MCF 10A (cell line): ENCODE results near the gene PTTG1IP. TPM values are rescaled to one million over a fixed set of nuclear protein-coding genes. Genes with fewer than 3 reads are reported as not detected.
A peak's percentile ranks its signal among the peaks of the same experiment; 100 is the strongest.

ENCODE experiments used
- BruUV-seq: library from RNA; stranded (reverse); fragments of 400-500 nt; replicated peaks from 2 replicates; lab custom pipeline; 2021; lab: Mats Ljungman, UMichigan
- CTCF ChIA-PET: fragments of 300-600 bp; sonication (Branson Sonifier 250); formaldehyde crosslinking; extraction: SDS; loops from one replicate; lab custom pipeline; 2021; ENCODE audit warnings: antibody characterized with exemption, inconsistent platforms; lab: Yijun Ruan, JAX
- POLR2A ChIA-PET: fragments of 300-600, 350-650 bp; sonication (Branson Sonifier 250); formaldehyde crosslinking; extraction: SDS; loops from one replicate; lab custom pipeline; 2020; ENCODE audit warnings: antibody characterized with exemption, inconsistent platforms; lab: Yijun Ruan, JAX
- DNase-seq: peaks from one replicate; pipeline ENCODE4 v3.0.0-alpha.2; 2018; ENCODE audit not compliant: unreplicated experiment
- H3K27ac Mint-ChIP-seq: one replicate; pipeline ENCODE4 v1.8.0; 2022; ENCODE audit warnings: mild to moderate bottlenecking, low read depth, mixed read lengths; ENCODE audit not compliant: unreplicated experiment
- H3K27me3 Mint-ChIP-seq: one replicate; pipeline ENCODE4 v1.8.0; 2022; ENCODE audit warnings: mixed read lengths; ENCODE audit not compliant: insufficient read depth, unreplicated experiment
- H3K36me3 Mint-ChIP-seq: one replicate; pipeline ENCODE4 v1.8.0; 2022; ENCODE audit warnings: mild to moderate bottlenecking, moderate library complexity, mixed read lengths; ENCODE audit not compliant: insufficient read depth, unreplicated experiment
- H3K4me1 Mint-ChIP-seq: one replicate; pipeline ENCODE4 v1.8.0; 2022; ENCODE audit warnings: mixed read lengths; ENCODE audit not compliant: insufficient read depth, unreplicated experiment
- H3K4me3 Mint-ChIP-seq: one replicate; pipeline ENCODE4 v1.8.0; 2022; ENCODE audit warnings: mild to moderate bottlenecking, moderate library complexity, mixed read lengths; ENCODE audit not compliant: unreplicated experiment
- H3K9me3 Mint-ChIP-seq: one replicate; pipeline ENCODE4 v1.8.0; 2022; ENCODE audit warnings: mixed read lengths; ENCODE audit not compliant: unreplicated experiment
- CTCF ChIP-seq: fragments of 200-600 bp; IDR thresholded peaks from one replicate; pipeline ENCODE4 v1.8.0; 2022; ENCODE audit warnings: antibody characterized with exemption, mild to moderate bottlenecking; ENCODE audit not compliant: unreplicated experiment
- intact Hi-C: fragments of 100-400 bp; cut with micrococcal nuclease; formaldehyde crosslinking; loops from 2 replicates; pipeline ENCODE4 v1.14.1; 2022
- total RNA-seq: library from RNA; stranded (reverse); gene quantifications from 2 replicates; pipeline ENCODE4 v1.2.3, GENCODE V29; 2022

Gene PTTG1IP
- total RNA-seq, 1 experiment from 2014 or later, result 338 TPM

GRCh38 chr21:44867999-44868700 lies 5.3 kb downstream of the PTTG1IP start:
- Mint-ChIP-seq H3K27ac (peak overlapping the region; percentile 89), H3K4me1 (peaks cover 48% of the 10 kb centered on the region), H3K36me3 (peaks cover 57% of the 10 kb centered on the region), H3K9me3 (no peaks in the 10 kb centered on the region), H3K4me3 (no peak overlapping the region), H3K27me3 (no peaks in the 10 kb centered on the region)
- ChIA-PET POLR2A (interaction anchor here (0.6 to 1.0 kb wide), 2 partner anchors 9 to 42 kb away, joined by 3 to 4 read pairs; no protein-coding TSS in a partner anchor), CTCF (interaction anchor here (0.6 to 1.6 kb wide), 2 partner anchors 11 to 67 kb away, joined by 3 to 5 read pairs; no protein-coding TSS in a partner anchor)
- no TSS peak for BruUV-seq
- no peak for DNase-seq
- intact Hi-C loops, result no loop called here
- TF ChIP-seq CTCF, result no peak

GRCh38 chr21:44867464-44867863 lies 6.0 kb downstream of the PTTG1IP start:
- BruUV-seq, result no TSS peak
- Mint-ChIP-seq H3K9me3 (no peaks in the 10 kb centered on the region), H3K36me3 (peaks cover 57% of the 10 kb centered on the region), H3K4me1 (peaks cover 48% of the 10 kb centered on the region), H3K27ac (peak overlapping the region; percentile 89), H3K4me3 (no peak overlapping the region), H3K27me3 (no peaks in the 10 kb centered on the region)
- intact Hi-C loops, result no loop called here
- no peak for DNase-seq
- ChIA-PET CTCF (interaction anchor here (0.6 to 1.6 kb wide), 2 partner anchors 10 to 66 kb away, joined by 3 to 5 read pairs; no protein-coding TSS in a partner anchor), POLR2A (interaction anchor here (0.6 to 1.0 kb wide), 2 partner anchors 10 to 43 kb away, joined by 3 to 4 read pairs; no protein-coding TSS in a partner anchor)
- no peak for TF ChIP-seq CTCF

- no peak for DNase-seq
- Mint-ChIP-seq H3K27ac (peak overlapping the region; percentile 89), H3K4me3 (no peak overlapping the region), H3K9me3 (no peaks in the 10 kb centered on the region), H3K36me3 (peaks cover 57% of the 10 kb centered on the region), H3K27me3 (no peaks in the 10 kb centered on the region), H3K4me1 (peaks cover 49% of the 10 kb centered on the region)
- no TSS peak for BruUV-seq
- no peak for TF ChIP-seq CTCF
- POLR2A ChIA-PET, result no interaction called here
- CTCF ChIA-PET, result interaction anchor here (0.6 to 1.6 kb wide), 3 partner anchors 15 to 510 kb away, joined by 3 to 5 read pairs (median 3); no protein-coding TSS in a partner anchor
- intact Hi-C loops, result no loop called here
Measured at GRCh38 chr21:44866780-44867179, 6.7 kb downstream of the PTTG1IP start.

GRCh38 chr21:44865561-44866280 lies 7.8 kb downstream of the PTTG1IP start:
- no TSS peak for BruUV-seq
- no peaks in the 10 kb centered on the region for H3K27me3 Mint-ChIP-seq
- ChIA-PET CTCF (interaction anchor here (0.9 kb wide), 1 partner anchor 16 kb away, joined by 3 read pairs; no protein-coding TSS in a partner anchor), POLR2A (no interaction called here)
- no peaks in the 10 kb centered on the region for H3K9me3 Mint-ChIP-seq
- DNase-seq, result no peak
- peaks cover 49% of the 10 kb centered on the region for H3K4me1 Mint-ChIP-seq
- intact Hi-C loops, result no loop called here
- no peak for TF ChIP-seq CTCF
- peak overlapping the region; percentile 20 for H3K27ac Mint-ChIP-seq
- H3K4me3 Mint-ChIP-seq, result no peak overlapping the region
- peaks cover 62% of the 10 kb centered on the region for H3K36me3 Mint-ChIP-seq
